ENCODE data around the gene FA2H. TPM values are rescaled to one million over a fixed set of nuclear protein-coding genes. Genes with fewer than 3 reads are reported as not detected.
A peak's percentile ranks its signal among the peaks of the same experiment; 100 is the strongest.
"Not testable (repeated sequence)": the region's sequence is repeated elsewhere in the genome, so short reads cannot be mapped to it uniquely, and the experiment has no call there.

The FA2H gene
- total RNA-seq, 2 donors from 2014 or later: 0.35 TPM; not detected in 1

- Histone ChIP-seq H3K27me3 (no peaks in the 10 kb centered on the region), H3K4me1 (no peaks in the 10 kb centered on the region), H3K9me3 (no peaks in the 10 kb centered on the region), H3K36me3 (peaks cover 6% of the 10 kb centered on the region), H3K4me3 (no peak overlapping the region), H3K27ac (no peak overlapping the region)
- TF ChIP-seq CTCF (IDR thresholded peaks at IDR 0.05): no peak
- no peak for DNase-seq (ENCODE audit: low spot score)
Measured at GRCh38 chr16:74679983-74680382, 94.6 kb downstream of the FA2H start.

GRCh38 chr16:74677868-74678267, 96.8 kb downstream of the FA2H start:
- no peaks in the 10 kb centered on the region for H3K9me3 ChIP-seq
- peaks cover 6% of the 10 kb centered on the region for H3K36me3 ChIP-seq
- no peak for DNase-seq (ENCODE audit: low spot score)
- no peaks in the 10 kb centered on the region for H3K27me3 ChIP-seq
- H3K27ac ChIP-seq: no peak overlapping the region
- H3K4me3 ChIP-seq: no peak overlapping the region
- TF ChIP-seq CTCF (IDR thresholded peaks at IDR 0.05): no peak
- H3K4me1 ChIP-seq: no peaks in the 10 kb centered on the region

GRCh38 chr16:74673876-74674275, 100.7 kb downstream of the FA2H start:
- no peaks in the 10 kb centered on the region for H3K4me1 ChIP-seq
- H3K9me3 ChIP-seq: no peaks in the 10 kb centered on the region
- no peak overlapping the region for H3K27ac ChIP-seq
- H3K36me3 ChIP-seq: no peaks in the 10 kb centered on the region
- no peak overlapping the region for H3K4me3 ChIP-seq
- no peak for TF ChIP-seq CTCF (IDR thresholded peaks at IDR 0.05)
- no peaks in the 10 kb centered on the region for H3K27me3 ChIP-seq
- no peak for DNase-seq (ENCODE audit: low spot score)

GRCh38 chr16:74668877-74669276, 105.7 kb downstream of the FA2H start:
- H3K27ac ChIP-seq; H3K27me3 ChIP-seq; DNase-seq (ENCODE audit: low spot score); H3K4me3 ChIP-seq; H3K9me3 ChIP-seq; H3K36me3 ChIP-seq: not testable (repeated sequence)
- H3K4me1 ChIP-seq: peaks cover 0 to 12% of the 10 kb centered on the region in 2 donors

GRCh38 chr16:74667255-74667700, 107.3 kb downstream of the FA2H start:
- Histone ChIP-seq H3K27me3 (no peaks in the 10 kb centered on the region), H3K9me3 (no peaks in the 10 kb centered on the region), H3K27ac (peak overlapping the region; percentile 24 to 47), H3K36me3 (peaks cover 10% of the 10 kb centered on the region), H3K4me3 (peak overlapping the region; percentile 54 to 95), H3K4me1 (peaks cover 0 to 12% of the 10 kb centered on the region in 2 donors)
- DNase-seq (ENCODE audit: low spot score): no peak
- no peak for TF ChIP-seq CTCF (IDR thresholded peaks at IDR 0.05)

- no peaks in the 10 kb centered on the region for H3K9me3 ChIP-seq
- peak within 1 kb of the TSS; percentile 68 to 95 for H3K4me3 ChIP-seq
- H3K36me3 ChIP-seq: peaks cover 13% of the 10 kb centered on the region
- H3K27me3 ChIP-seq: no peaks in the 10 kb centered on the region
- TF ChIP-seq CTCF (IDR thresholded peaks at IDR 0.05): no peak
- peaks cover 0 to 12% of the 10 kb centered on the region in 2 donors for H3K4me1 ChIP-seq
- DNase-seq (ENCODE audit: low spot score): peak; percentile 99
- H3K27ac ChIP-seq: peak within 1 kb of the TSS; percentile 47 to 74
Measured at GRCh38 chr16:74666425-74667254, 108.0 kb downstream of the FA2H start, which contains the start of gene RFWD3. Gene RFWD3 (minus strand): TSS chr16:74666877. CDS start chr16:74661449, 5,428 bp downstream.

All from right atrium auricular region (tissue), 2 donors.